ENCODE data around the gene UNK. TPM values are rescaled to one million over a fixed set of nuclear protein-coding genes. Genes with fewer than 3 reads are reported as not detected.

Gene UNK
- total and polyA plus RNA-seq, 2 donors (not counting 1 experiment from before 2014, with no cell fraction given): 35.5 to 70.3 TPM

GRCh38 chr17:75816693-75817092, 32.1 kb downstream of the UNK start:
- no peak overlapping the region for H3K9ac ChIP-seq (ENCODE audit: low read length)
- peaks cover 4% of the 10 kb centered on the region for H3K4me1 Mint-ChIP-seq
- H2AFZ ChIP-seq (ENCODE audit: insufficient read depth, low read depth, low read length, poor library complexity, severe bottlenecking): no peak overlapping the region
- no peaks in the 10 kb centered on the region for H4K20me1 ChIP-seq (ENCODE audit: control insufficient read depth, insufficient read depth, low read length, poor library complexity, severe bottlenecking)
- 97% methylated on average over 9 of the region's 9 CpGs for WGBS (ENCODE audit: insufficient coverage)
- no peak for ATAC-seq (ENCODE audit: low read depth)
- no peak overlapping the region for H3K4me3 ChIP-seq (ENCODE audit: control extremely low read depth in 1 of 5, extremely low read depth in 1 of 5, insufficient read depth in 1 of 5, low read depth in 2 of 5, low read length in 4 of 5)
- no peaks in the 10 kb centered on the region for H3K9me3 Mint-ChIP-seq (ENCODE audit: insufficient read depth)
- H3K36me3 ChIP-seq (replicated peaks in 1 of 2; ENCODE audit: control extremely low read depth in 1 of 2, control insufficient read depth in 1 of 2, extremely low read depth in 1 of 2, insufficient read depth in 2 of 2, low read length in 1 of 2): peaks cover 0 to 80% of the 10 kb centered on the region in 2 experiments
- no peaks in the 10 kb centered on the region for H3K4me1 ChIP-seq (ENCODE audit: control insufficient read depth in 2 of 2, insufficient read depth in 2 of 2, low read length in 2 of 2)
- no peaks in the 10 kb centered on the region for H3K27me3 Mint-ChIP-seq
- intact Hi-C loops (cut with micrococcal nuclease): no loop called here
- no peak overlapping the region for H3K27ac ChIP-seq (ENCODE audit: low read length in 2 of 2)
- no peaks in the 10 kb centered on the region for H3K27me3 ChIP-seq (replicated peaks in 1 of 4; ENCODE audit: control extremely low read depth in 1 of 4, control insufficient read depth in 3 of 4, insufficient read depth in 4 of 4, low read length in 3 of 4)
- no peak overlapping the region for H3K4me2 ChIP-seq (replicated peaks; ENCODE audit: low read depth, low read length, poor library complexity, severe bottlenecking)
- DNase-seq: no peak
- ChIA-PET POLR2A (no interaction called here), CTCF (interaction anchor here (1.0 to 4.5 kb wide), 2 partner anchors 10 to 12 kb away, joined by 3 to 12 read pairs; no protein-coding TSS in a partner anchor)
- H3K4me3 Mint-ChIP-seq: no peak overlapping the region
- no peaks in the 10 kb centered on the region for H3K79me2 ChIP-seq (ENCODE audit: control insufficient read depth, insufficient read depth, low read length)
- H3K9me3 ChIP-seq (ENCODE audit: control extremely low read depth in 1 of 3, control insufficient read depth in 2 of 3, insufficient read depth in 1 of 3, low read length in 2 of 3): no peaks in the 10 kb centered on the region
- no peak for TF ChIP-seq EZH2 (IDR thresholded peaks at IDR 0.05; ENCODE audit: borderline replicate concordance, insufficient read depth, low read depth, low read length, poor library complexity, severe bottlenecking)
- TF ChIP-seq CTCF (IDR thresholded peaks at IDR 0.05): no peak
- H3K27ac Mint-ChIP-seq: no peak overlapping the region

GRCh38 chr17:75817571-75817970, 33.0 kb downstream of the UNK start:
- H3K4me1 Mint-ChIP-seq: peaks cover 10% of the 10 kb centered on the region
- TF ChIP-seq EZH2 (IDR thresholded peaks at IDR 0.05; ENCODE audit: borderline replicate concordance, insufficient read depth, low read depth, low read length, poor library complexity, severe bottlenecking) (no peak), CTCF (IDR thresholded peaks at IDR 0.05) (no peak)
- CTCF ChIA-PET: interaction anchor here (0.7 to 1.6 kb wide), 3 partner anchors 10 to 185 kb away, joined by 4 read pairs; no protein-coding TSS in a partner anchor
- Histone ChIP-seq H3K36me3 (replicated peaks in 1 of 2; ENCODE audit: control extremely low read depth in 1 of 2, control insufficient read depth in 1 of 2, extremely low read depth in 1 of 2, insufficient read depth in 2 of 2, low read length in 1 of 2) (peaks cover 0 to 80% of the 10 kb centered on the region in 2 experiments), H3K9ac (ENCODE audit: low read length) (no peak overlapping the region), H4K20me1 (ENCODE audit: control insufficient read depth, insufficient read depth, low read length, poor library complexity, severe bottlenecking) (no peaks in the 10 kb centered on the region), H3K4me3 (ENCODE audit: control extremely low read depth in 1 of 5, extremely low read depth in 1 of 5, insufficient read depth in 1 of 5, low read depth in 2 of 5, low read length in 4 of 5) (no peak overlapping the region), H3K4me2 (replicated peaks; ENCODE audit: low read depth, low read length, poor library complexity, severe bottlenecking) (no peak overlapping the region), H3K79me2 (ENCODE audit: control insufficient read depth, insufficient read depth, low read length) (no peaks in the 10 kb centered on the region), H3K27ac (ENCODE audit: low read length in 2 of 2) (no peak overlapping the region), H3K27me3 (replicated peaks in 1 of 4; ENCODE audit: control extremely low read depth in 1 of 4, control insufficient read depth in 3 of 4, insufficient read depth in 4 of 4, low read length in 3 of 4) (no peaks in the 10 kb centered on the region), H2AFZ (ENCODE audit: insufficient read depth, low read depth, low read length, poor library complexity, severe bottlenecking) (no peak overlapping the region), H3K4me1 (ENCODE audit: control insufficient read depth in 2 of 2, insufficient read depth in 2 of 2, low read length in 2 of 2) (peaks cover 0 to 4% of the 10 kb centered on the region in 2 donors), H3K9me3 (ENCODE audit: control extremely low read depth in 1 of 3, control insufficient read depth in 2 of 3, insufficient read depth in 1 of 3, low read length in 2 of 3) (no peaks in the 10 kb centered on the region)
- DNase-seq (no peak), ATAC-seq (ENCODE audit: low read depth) (no peak)
- no peaks in the 10 kb centered on the region for H3K9me3 Mint-ChIP-seq (ENCODE audit: insufficient read depth)
- H3K4me3 Mint-ChIP-seq: no peak overlapping the region
- 98% methylated on average over 6 of the region's 6 CpGs for WGBS (ENCODE audit: insufficient coverage)
- POLR2A ChIA-PET: interaction anchor here (0.7 kb wide), 1 partner anchor 8 kb away, joined by 3 read pairs; no protein-coding TSS in a partner anchor
- H3K27ac Mint-ChIP-seq: no peak overlapping the region
- intact Hi-C loops (cut with micrococcal nuclease): no loop called here
- no peaks in the 10 kb centered on the region for H3K27me3 Mint-ChIP-seq

Data from B cell (primary cell).